A549 (cell line): Measurements from ENCODE around the gene XIAP. TPM values are rescaled to one million over a fixed set of nuclear protein-coding genes. Genes with fewer than 3 reads are reported as not detected.
A peak's percentile ranks its signal among the peaks of the same experiment; 100 is the strongest.
"Not testable (repeated sequence)": the region's sequence is repeated elsewhere in the genome, so short reads cannot be mapped to it uniquely, and the experiment has no call there.

ENCODE experiments used
- ATAC-seq, 2 experiments: fragments of 200-7000 bp in 1 of 2; fragments of >200 bp in 1 of 2; cut with Nextera tagmentation in 1 of 2; cut with Tn5 transposase in 1 of 2; 3 replicates each; pipeline versions ENCODE4 v1.8.0 to v1.9.1; 2018 to 2020; ENCODE audit warnings: mild to moderate bottlenecking in 1 of 2, moderate library complexity in 1 of 2
- CTCF ChIA-PET: fragments of 300-600 bp; sonication (Branson Sonifier 250); formaldehyde crosslinking; extraction: SDS; loops from one replicate; lab custom pipeline; 2021; ENCODE audit warnings: antibody characterized with exemption, inconsistent platforms; lab: Yijun Ruan, JAX
- POLR2A ChIA-PET: fragments of 350-600 bp; formaldehyde crosslinking; extraction: SDS; loops from one replicate; lab custom pipeline; 2021; ENCODE audit warnings: antibody characterized with exemption, inconsistent platforms; lab: Yijun Ruan, JAX
- DNase-seq, 2 experiments: peaks; one replicate each; pipeline versions ENCODE4 v3.0.0 to v3.0.0-alpha.2; 2011 to 2016; ENCODE audit warnings: low read depth in 1 of 2, low spot score in 1 of 2
- FAIRE-seq: peaks from 2 replicates; lab custom pipeline; 2011; peaks lifted over from hg19 to GRCh38; lab: Jason Lieb, UNC
- H3K27ac ChIP-seq, 2 experiments: fragments of >200 bp; sonication (Bioruptor Twin); formaldehyde crosslinking; 3 replicates each; pipeline ENCODE4 v1.5.1; 2016 to 2017
- H3K4me1 ChIP-seq: fragments of >200 bp; sonication (Bioruptor Twin); formaldehyde crosslinking; 3 replicates; pipeline ENCODE4 v1.6.1; 2016
- H3K4me2 ChIP-seq: fragments of >200 bp; sonication (Bioruptor Twin); formaldehyde crosslinking; 3 replicates; pipeline ENCODE4 v1.6.1; 2016
- H3K4me3 ChIP-seq: fragments of >200 bp; sonication (Bioruptor Twin); formaldehyde crosslinking; 3 replicates; pipeline ENCODE4 v1.5.1; 2016
- H3K9me3 ChIP-seq: fragments of >200 bp; sonication (Bioruptor Twin); formaldehyde crosslinking; 3 replicates; pipeline ENCODE4 v1.6.1; 2016
- CBX8 ChIP-seq: fragments of 200-600 bp; sonication (generic); IDR thresholded peaks from 2 replicates; pipeline ENCODE4 v1.6.1; 2016
- CHD4 ChIP-seq: fragments of 200-600 bp; sonication (generic); IDR thresholded peaks from 2 replicates; pipeline ENCODE4 v1.6.1; 2016; ENCODE audit warnings: antibody characterized with exemption, mild to moderate bottlenecking, borderline replicate concordance
- EHMT2 ChIP-seq: fragments of 200-600 bp; sonication (generic); IDR thresholded peaks from 2 replicates; pipeline ENCODE4 v1.6.1; 2016; ENCODE audit warnings: antibody characterized with exemption, low read depth, mild to moderate bottlenecking, moderate library complexity
- EP300 ChIP-seq, 2 experiments: fragments of >200 bp; sonication (Bioruptor Twin); formaldehyde crosslinking; IDR thresholded peaks; 2 replicates in 1 of 2; 3 replicates in 1 of 2; pipeline ENCODE4 v1.6.1; 2016 to 2017
- ESRRA ChIP-seq: fragments of 150-350 bp; IDR thresholded peaks from 2 replicates; pipeline ENCODE4 v1.6.1; 2014; ENCODE audit warnings: mild to moderate bottlenecking, low read length, borderline replicate concordance
- FOSB ChIP-seq: fragments of 250-450 bp; sonication (Bioruptor Pico); IDR thresholded peaks from 2 replicates; pipeline ENCODE4 v1.5.0; 2020; ENCODE audit warnings: mild to moderate bottlenecking, moderate library complexity
- FOSL2 ChIP-seq, 2 experiments: fragments of 450-650 bp in 1 of 2; fragments of >200 bp in 1 of 2; sonication (Bioruptor Twin) in 1 of 2; formaldehyde crosslinking; IDR thresholded peaks; 2 replicates each; pipeline versions ENCODE4 v1.5.0 to v1.6.1; 2016 to 2020; ENCODE audit warnings: mild to moderate bottlenecking in 1 of 2, moderate library complexity in 1 of 2
- FOXS1 ChIP-seq: fragments of 250-450 bp; sonication (Bioruptor Pico); IDR thresholded peaks from 2 replicates; pipeline ENCODE4 v1.5.0; 2020; ENCODE audit warnings: mild to moderate bottlenecking, moderate library complexity
- GATA3 ChIP-seq: IDR thresholded peaks from 2 replicates; pipeline ENCODE4 v1.6.1; 2012; ENCODE audit warnings: borderline replicate concordance
- HDAC2 ChIP-seq: fragments of 200-600 bp; sonication (generic); IDR thresholded peaks from 2 replicates; pipeline ENCODE4 v1.6.1; 2016
- HEYL ChIP-seq: fragments of 250-450 bp; sonication (Bioruptor Pico); IDR thresholded peaks from 2 replicates; pipeline ENCODE4 v1.8.0; 2021; ENCODE audit warnings: mild to moderate bottlenecking, moderate library complexity
- HOXA7 ChIP-seq: fragments of 250-450 bp; sonication (Bioruptor Pico); IDR thresholded peaks from 2 replicates; pipeline ENCODE4 v1.5.0; 2020; ENCODE audit warnings: mild to moderate bottlenecking, moderate library complexity
- HOXB13 ChIP-seq: fragments of 250-450 bp; sonication (Bioruptor Pico); IDR thresholded peaks from 2 replicates; pipeline ENCODE4 v1.5.0; 2020; ENCODE audit warnings: low read depth, mild to moderate bottlenecking, moderate library complexity
- MAFK ChIP-seq: fragments of 450-650 bp; IDR thresholded peaks from 2 replicates; pipeline ENCODE4 v1.6.1; 2014; ENCODE audit not compliant: partially characterized antibody
- MAZ ChIP-seq: fragments of 150-350 bp; IDR thresholded peaks from 2 replicates; pipeline ENCODE4 v1.6.1; 2014; ENCODE audit warnings: antibody characterized with exemption, low read depth, low read length, borderline replicate concordance
- MYC ChIP-seq: IDR thresholded peaks from 2 replicates; pipeline ENCODE4 v1.6.1; 2012; ENCODE audit warnings: mild to moderate bottlenecking, inconsistent platforms, low read length, improper control_type of control experiment, borderline replicate concordance
- NR3C1 ChIP-seq: fragments of >200 bp; sonication (Bioruptor Twin); formaldehyde crosslinking; IDR thresholded peaks from 3 replicates; pipeline ENCODE4 v1.6.1; 2017
- PHF8 ChIP-seq: fragments of 200-600 bp; sonication (generic); IDR thresholded peaks from 2 replicates; pipeline ENCODE4 v1.6.1; 2016; ENCODE audit warnings: low read depth, mild to moderate bottlenecking, antibody characterized with exemption, moderate library complexity, borderline replicate concordance
- RAD21 ChIP-seq, 2 experiments: fragments of >200 bp in 1 of 2; sonication (Bioruptor Twin) in 1 of 2; formaldehyde crosslinking in 1 of 2; IDR thresholded peaks in 1 of 2; conservative IDR thresholded peaks in 1 of 2; 2 replicates in 1 of 2; 3 replicates in 1 of 2; pipeline ENCODE4 v1.6.1; 2012 to 2018; ENCODE audit warnings: inconsistent platforms in 1 of 2
- TFCP2L1 ChIP-seq: fragments of 250-450 bp; sonication (Bioruptor Pico); IDR thresholded peaks from 2 replicates; pipeline ENCODE4 v1.5.0; 2021; ENCODE audit warnings: mild to moderate bottlenecking
- ZNF302 ChIP-seq: fragments of 250-450 bp; sonication (Bioruptor Pico); IDR thresholded peaks from 2 replicates; pipeline ENCODE4 v1.9.0; 2021; ENCODE audit warnings: inconsistent platforms, mild to moderate bottlenecking, moderate library complexity
- ZSCAN20 ChIP-seq: fragments of 250-450 bp; sonication (Bioruptor Pico); IDR thresholded peaks from 2 replicates; pipeline ENCODE4 v1.8.0; 2022; ENCODE audit warnings: mild to moderate bottlenecking, moderate library complexity
- WGBS: methylation state at CpG from one replicate; pipeline ENCODE4 v1.1.6; 2017; ENCODE audit errors: missing lambda C conversion rate; 5-methylcytosine and 5-hydroxymethylcytosine counted together
- polyA plus RNA-seq, 4 experiments: library from polyadenylated mRNA; depleted of rRNA in 3 of 4; stranded (reverse); fragments of >200 nt; fragmentation: RNase III in 1 of 4; extraction: RNeasy Plus Mini Kit Qiagen cat#74134 plus additional on column Dnase treatment in 1 of 4; gene quantifications; 2 replicates in 3 of 4; 3 replicates in 1 of 4; pipeline ENCODE4 v1.2.3, GENCODE V29; 2011 to 2017
- TF ChIP-seq, protein P1 (sequence below): fragments of 250-450 bp; sonication (Bioruptor Pico); IDR thresholded peaks from 2 replicates; pipeline ENCODE4 v1.5.0; 2020; ENCODE audit warnings: low read depth, mild to moderate bottlenecking, moderate library complexity
- TF ChIP-seq, protein P2 (sequence below): IDR thresholded peaks from 2 replicates; pipeline ENCODE4 v1.6.1; 2012; ENCODE audit warnings: low read depth, borderline replicate concordance
- TF ChIP-seq, protein P3 (sequence below): fragments of 250-450 bp; sonication (Bioruptor Pico); IDR thresholded peaks from 2 replicates; pipeline ENCODE4 v1.5.0; 2021; ENCODE audit warnings: mild to moderate bottlenecking, moderate library complexity, borderline replicate concordance

The XIAP gene
- polyA plus RNA-seq, 2 of the 4 experiments (the other 2 are of a cell fraction): 42.9 to 44.1 TPM

DNA sequence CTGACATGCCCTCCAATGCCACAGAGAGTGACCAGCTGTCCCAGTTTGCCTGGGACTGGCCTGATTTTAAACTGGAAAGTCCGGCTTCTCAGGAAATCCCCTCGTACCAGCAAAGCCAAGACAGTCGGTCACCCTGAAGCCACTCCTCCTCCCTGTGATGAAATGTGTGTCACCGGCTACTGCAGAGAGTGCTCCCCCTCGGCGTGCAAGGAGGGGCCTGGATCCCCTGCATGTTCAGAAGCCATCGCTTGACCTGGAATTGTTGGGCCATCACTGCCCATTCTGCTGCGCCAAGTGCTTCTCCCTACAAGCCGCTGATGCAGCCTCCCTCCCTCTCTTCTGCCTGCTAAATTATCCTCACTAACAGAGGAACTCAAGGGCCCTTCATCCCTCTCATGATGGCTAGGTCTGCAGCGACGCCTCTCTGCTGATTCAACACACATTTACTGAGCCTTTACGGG is 44.9 kb upstream of the XIAP start:
- H3K9me3 ChIP-seq, FAIRE-seq, POLR2A ChIA-PET, H3K4me3 ChIP-seq: not testable (repeated sequence)
- 19% methylated on average over 10 of the region's 12 CpGs for WGBS
- TF ChIP-seq RAD21 (conservative IDR thresholded peaks at IDR 0.05 in 1 of 2, IDR thresholded peaks at IDR 0.05 in 1 of 2): peak; percentile 23 to 26; a peak in 2 of 5 replicates
- peak overlapping the region; percentile 43 for H3K4me2 ChIP-seq
- ATAC-seq: peak; percentile 71 to 75
- H3K27ac ChIP-seq: peak overlapping the region; percentile 62 to 85
- CTCF ChIA-PET: interaction anchor here (0.6 kb wide), 1 partner anchor 350 kb away, joined by 3 read pairs; no protein-coding TSS in a partner anchor
- peaks cover 30% of the 10 kb centered on the region for H3K4me1 ChIP-seq
- DNase-seq: peak in 1 of 2 experiments; percentile 49

DNA sequence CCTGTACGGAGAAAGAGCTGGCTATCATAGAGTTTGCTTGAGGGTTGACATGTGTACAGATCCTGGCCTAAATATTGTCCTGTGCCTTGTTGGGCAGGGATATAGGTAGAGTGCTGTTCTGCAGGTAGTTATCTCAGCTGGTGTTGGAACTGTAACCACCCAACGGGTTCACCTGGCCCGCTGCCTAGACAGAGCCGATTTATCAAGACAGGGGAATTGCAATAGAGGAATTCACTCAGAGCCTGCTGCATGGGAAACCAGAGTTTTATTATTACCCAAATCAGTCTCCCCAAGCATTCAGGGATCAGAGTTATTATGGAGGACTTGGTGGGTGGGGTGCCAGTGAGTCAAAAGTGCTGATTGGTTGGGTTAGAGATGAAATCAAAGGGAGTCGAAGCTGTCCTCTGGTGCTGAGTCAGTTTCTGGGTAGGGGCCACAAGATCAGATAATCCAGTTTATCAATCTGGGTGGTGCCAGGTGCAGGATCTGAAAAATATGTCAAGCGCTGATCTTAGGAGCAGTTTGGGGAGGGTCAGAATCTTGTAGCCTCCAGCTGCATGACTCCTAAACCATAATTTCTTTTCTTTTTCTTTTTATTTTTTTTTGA is 42.5 kb upstream of the XIAP start:
- no peak for TF ChIP-seq ESRRA
- no peak for TF ChIP-seq HDAC2
- TF ChIP-seq, protein P1, sequence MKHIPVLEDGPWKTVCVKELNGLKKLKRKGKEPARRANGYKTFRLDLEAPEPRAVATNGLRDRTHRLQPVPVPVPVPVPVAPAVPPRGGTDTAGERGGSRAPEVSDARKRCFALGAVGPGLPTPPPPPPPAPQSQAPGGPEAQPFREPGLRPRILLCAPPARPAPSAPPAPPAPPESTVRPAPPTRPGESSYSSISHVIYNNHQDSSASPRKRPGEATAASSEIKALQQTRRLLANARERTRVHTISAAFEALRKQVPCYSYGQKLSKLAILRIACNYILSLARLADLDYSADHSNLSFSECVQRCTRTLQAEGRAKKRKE (CRISPR knock-in tag): no peak
- no peak for TF ChIP-seq MAFK
- TF ChIP-seq EHMT2: no peak
- TF ChIP-seq, protein P2, sequence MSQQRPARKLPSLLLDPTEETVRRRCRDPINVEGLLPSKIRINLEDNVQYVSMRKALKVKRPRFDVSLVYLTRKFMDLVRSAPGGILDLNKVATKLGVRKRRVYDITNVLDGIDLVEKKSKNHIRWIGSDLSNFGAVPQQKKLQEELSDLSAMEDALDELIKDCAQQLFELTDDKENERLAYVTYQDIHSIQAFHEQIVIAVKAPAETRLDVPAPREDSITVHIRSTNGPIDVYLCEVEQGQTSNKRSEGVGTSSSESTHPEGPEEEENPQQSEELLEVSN: no peak
- TF ChIP-seq MAZ: no peak
- no peak for TF ChIP-seq FOSB
- FAIRE-seq (no peak), ATAC-seq (no peak), DNase-seq (no peak)
- Histone ChIP-seq H3K9me3 (no peaks in the 10 kb centered on the region), H3K4me1 (peaks cover 30% of the 10 kb centered on the region), H3K4me3 (no peak overlapping the region), H3K27ac (peak overlapping the region; percentile 83 to 86), H3K4me2 (no peak overlapping the region; the same call in 2 of the 3 replicates)
- ChIA-PET CTCF (interaction anchor here (1.9 to 3.1 kb wide), 3 partner anchors 16 to 159 kb away, joined by 6 to 17 read pairs (median 7); no protein-coding TSS in a partner anchor), POLR2A (no interaction called here)
- 87% methylated on average over 6 of the region's 6 CpGs for WGBS

DNA sequence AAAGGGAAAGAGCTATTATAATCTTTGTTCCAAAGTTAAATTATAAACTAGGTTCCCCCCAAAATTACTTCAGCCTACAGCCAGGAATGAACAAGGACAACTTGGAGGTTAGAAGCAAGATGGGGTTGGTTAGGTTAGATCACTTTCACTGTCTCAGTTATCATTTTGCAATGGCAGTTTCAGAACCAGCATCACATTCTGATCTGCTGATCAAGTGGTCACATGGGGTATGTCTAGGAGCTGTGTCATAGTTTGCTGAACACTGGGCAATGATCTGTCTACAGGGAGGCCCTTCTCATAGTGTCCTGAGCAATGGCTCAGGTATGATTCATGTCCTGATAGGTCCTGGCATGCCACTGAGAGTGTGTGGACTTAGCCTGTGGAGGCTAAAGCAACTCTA is 41.6 kb upstream of the XIAP start:
- ATAC-seq: peak; percentile 87 to 94
- TF ChIP-seq, protein P3, sequence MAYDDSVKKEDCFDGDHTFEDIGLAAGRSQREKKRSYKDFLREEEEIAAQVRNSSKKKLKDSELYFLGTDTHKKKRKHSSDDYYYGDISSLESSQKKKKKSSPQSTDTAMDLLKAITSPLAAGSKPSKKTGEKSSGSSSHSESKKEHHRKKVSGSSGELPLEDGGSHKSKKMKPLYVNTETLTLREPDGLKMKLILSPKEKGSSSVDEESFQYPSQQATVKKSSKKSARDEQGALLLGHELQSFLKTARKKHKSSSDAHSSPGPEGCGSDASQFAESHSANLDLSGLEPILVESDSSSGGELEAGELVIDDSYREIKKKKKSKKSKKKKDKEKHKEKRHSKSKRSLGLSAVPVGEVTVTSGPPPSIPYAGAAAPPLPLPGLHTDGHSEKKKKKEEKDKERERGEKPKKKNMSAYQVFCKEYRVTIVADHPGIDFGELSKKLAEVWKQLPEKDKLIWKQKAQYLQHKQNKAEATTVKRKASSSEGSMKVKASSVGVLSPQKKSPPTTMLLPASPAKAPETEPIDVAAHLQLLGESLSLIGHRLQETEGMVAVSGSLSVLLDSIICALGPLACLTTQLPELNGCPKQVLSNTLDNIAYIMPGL (CRISPR knock-in tag): no peak
- no peak for TF ChIP-seq HEYL
- TF ChIP-seq GATA3: no peak
- peak; percentile 84; the same call in 1 of the 2 replicates for TF ChIP-seq HOXB13 (CRISPR knock-in tag)
- TF ChIP-seq CBX8: no peak
- TF ChIP-seq MYC: no peak
- TF ChIP-seq NR3C1: no peak
- peak; percentile 96; the same call in 1 of the 2 replicates for TF ChIP-seq FOXS1
- peak; percentile 59; the same call in 1 of the 2 replicates for TF ChIP-seq ZSCAN20 (CRISPR knock-in tag)
- peak in 1 of 2 experiments; percentile 31; a peak in 2 of 5 replicates for TF ChIP-seq EP300 (IDR thresholded peaks at IDR 0.05)
- no peak for TF ChIP-seq CHD4
- TF ChIP-seq, protein P1 (CRISPR knock-in tag): peak; percentile 99
- TF ChIP-seq FOSL2 (IDR thresholded peaks at IDR 0.05): peak; percentile 40; the same call in 1 of the 2 replicates
- TF ChIP-seq FOSL2 (CRISPR knock-in tag; IDR thresholded peaks at IDR 0.05): peak; percentile 77
- no peak for TF ChIP-seq TFCP2L1 (CRISPR knock-in tag)
- TF ChIP-seq ZNF302: peak; percentile 71; the same call in 1 of the 2 replicates
- peak; percentile 93 for TF ChIP-seq HOXA7 (CRISPR knock-in tag)
- TF ChIP-seq, protein P2: peak; percentile 29; the same call in 1 of the 2 replicates
- TF ChIP-seq PHF8: no peak

More for the DNA sequence above, 41.6 kb upstream of the XIAP start:
- CTCF ChIA-PET: interaction anchor here (1.9 to 3.1 kb wide), 3 partner anchors 15 to 158 kb away, joined by 6 to 17 read pairs (median 7); no protein-coding TSS in a partner anchor
- DNase-seq (peak; percentile 68 to 87), FAIRE-seq (peak; percentile 97)
- peak overlapping the region; percentile 45 for H3K4me2 ChIP-seq
- peaks cover 31% of the 10 kb centered on the region for H3K4me1 ChIP-seq
- peak overlapping the region; percentile 83 to 86 for H3K27ac ChIP-seq
- no peak overlapping the region for H3K4me3 ChIP-seq
- POLR2A ChIA-PET: no interaction called here
- H3K9me3 ChIP-seq: no peaks in the 10 kb centered on the region
